Activated gamma-delta T cell treated with anti-CD3 and anti-CD28 coated beads, Interleukin-2, amount 50 U/mL, for 16 hours (primary cell): ENCODE measurements around the gene COX8C.

Source experiments
- DNase-seq: peaks from one replicate; pipeline ENCODE4 v3.0.0-alpha.2; 2020; ENCODE audit warnings: low read depth

Gene COX8C, protein sequence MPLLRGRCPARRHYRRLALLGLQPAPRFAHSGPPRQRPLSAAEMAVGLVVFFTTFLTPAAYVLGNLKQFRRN

GRCh38 chr14:93346926-93347721, at the start of gene COX8C:
TSS of gene COX8C (plus strand) at chr14:93347182. CDS start at chr14:93347269, 87 bp downstream.
- no peak for DNase-seq

DNA sequence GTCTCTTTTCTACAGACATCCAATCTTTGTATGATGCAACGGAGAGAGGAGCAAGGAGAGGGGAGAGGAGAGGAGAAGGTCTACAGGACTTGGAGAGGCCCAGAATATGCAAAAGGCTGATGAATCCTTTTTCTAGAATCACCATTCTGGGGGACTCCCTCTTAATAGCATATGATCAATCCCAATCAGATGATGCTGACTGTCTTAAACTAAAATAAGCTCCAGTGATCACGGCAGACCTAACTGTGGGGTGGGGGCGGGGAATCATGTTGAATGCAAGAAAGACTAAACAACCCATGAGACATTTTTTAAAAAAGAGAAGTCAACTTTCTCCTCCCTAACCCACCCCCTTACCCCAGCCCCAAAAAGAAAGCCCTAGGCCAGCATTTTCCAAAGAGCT, 47.6 kb upstream of the COX8C start:
- no peak for DNase-seq

DNA sequence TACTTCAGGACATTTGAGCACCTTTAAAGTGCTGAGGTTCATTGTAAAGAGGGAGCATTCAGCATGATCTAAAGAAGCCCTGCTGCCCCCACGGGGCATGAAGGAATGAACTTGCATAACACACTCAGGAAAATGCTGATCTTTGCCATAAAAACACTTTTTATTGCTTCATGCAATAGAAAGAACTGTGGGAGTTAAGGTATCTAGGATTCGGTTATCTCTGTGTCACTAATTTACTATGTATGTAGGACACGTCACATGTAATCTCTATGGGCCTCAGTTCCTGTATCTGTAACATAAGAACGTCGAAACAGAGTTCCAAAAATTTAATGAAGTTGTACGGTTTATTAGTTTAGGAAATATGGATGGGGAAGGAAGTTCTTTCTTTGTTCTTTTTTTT, 47.1 kb upstream of the COX8C start:
- no peak for DNase-seq

DNA sequence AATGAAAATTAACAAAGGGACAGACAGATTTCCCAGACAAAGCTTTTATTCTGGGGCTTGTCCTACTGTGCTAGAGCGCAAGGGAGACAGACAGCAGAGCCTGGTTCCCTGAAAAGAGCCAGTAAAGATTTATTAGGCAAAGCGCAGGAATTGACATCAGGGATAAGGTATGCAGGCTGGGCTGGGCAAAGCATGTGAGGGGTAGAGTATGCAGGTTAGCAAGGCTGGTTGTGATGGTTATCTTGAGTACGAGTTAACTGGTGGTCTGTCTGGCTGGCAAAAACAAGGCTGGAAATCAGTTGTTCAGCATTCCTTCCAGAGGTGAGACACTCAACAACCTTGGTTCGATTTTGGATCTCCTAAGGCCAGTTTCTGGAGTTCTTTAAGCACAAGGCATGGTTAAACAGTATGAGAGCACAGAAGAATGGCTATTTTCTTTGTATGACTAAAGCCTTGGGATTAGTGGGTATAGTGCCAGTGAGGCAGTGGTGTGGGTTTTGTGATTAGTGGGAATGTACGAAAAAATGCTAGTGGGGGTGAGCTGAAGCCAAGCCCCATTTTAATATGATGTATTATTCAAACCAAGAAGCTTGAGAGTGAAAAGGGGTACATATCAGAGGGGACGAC, 45.0 kb upstream of the COX8C start:
- no peak for DNase-seq

DNA sequence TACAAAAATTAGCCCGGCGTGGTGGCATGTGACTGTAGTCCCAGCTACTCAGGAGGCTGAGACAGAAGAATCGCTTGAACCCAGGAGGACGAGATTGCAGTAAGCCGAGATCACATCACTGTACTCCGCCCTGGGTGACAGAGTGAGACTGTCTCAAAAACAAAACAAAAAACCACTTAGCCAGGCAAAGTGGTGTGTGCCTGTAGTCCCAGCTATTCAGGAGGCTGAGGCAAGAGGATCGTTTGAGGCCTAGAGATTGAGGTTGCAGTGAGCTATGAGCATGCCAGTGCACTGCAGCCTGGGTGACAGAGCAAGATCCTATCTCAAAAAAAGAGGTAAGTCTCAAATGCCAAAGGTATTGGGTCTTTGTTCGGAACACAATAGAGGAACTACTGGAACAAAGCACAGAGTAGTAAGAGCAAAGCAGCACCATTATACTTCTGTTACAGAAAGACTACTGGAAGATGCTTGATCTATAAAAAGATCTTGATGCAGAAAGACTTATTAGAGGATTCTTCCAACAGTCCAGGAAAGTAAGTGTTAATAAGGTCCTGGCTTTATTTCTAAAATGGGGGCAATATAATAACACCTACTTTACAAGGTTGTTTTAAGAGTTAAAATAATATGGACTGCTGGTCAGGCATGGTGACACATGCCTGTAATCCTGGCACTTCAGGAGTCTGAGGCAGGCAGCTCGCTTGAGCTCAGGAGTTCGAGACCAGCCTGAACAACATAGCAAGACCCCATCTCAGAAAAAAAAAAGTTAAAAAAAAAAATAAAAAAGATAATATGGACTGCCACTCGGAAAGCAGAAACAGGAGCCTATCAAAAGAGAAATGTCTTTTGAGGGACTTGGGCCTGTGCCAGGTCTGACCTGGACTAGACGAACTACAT, 44.0 kb upstream of the COX8C start:
- no peak for DNase-seq

- no peak for DNase-seq
Measured at GRCh38 chr14:93303659-93304058, 43.3 kb upstream of the COX8C start.

DNA sequence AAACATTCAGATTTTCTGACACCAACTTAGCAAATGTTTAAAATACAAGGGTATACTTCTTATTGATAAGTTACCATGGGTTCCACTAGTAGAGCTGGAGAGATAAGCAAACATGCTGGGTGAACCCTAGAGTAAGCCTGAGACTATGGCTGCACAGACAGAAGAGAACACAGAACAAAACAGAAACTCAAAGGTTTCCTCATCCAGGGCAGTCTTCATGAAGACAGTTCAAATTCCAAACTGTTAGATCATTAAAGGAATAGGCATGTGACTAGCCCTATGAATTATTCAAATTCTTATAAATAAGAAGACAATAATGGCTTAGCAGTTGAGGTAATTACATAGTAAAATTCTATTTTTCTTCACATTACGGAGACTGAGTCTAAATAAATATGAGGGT, 42.2 kb upstream of the COX8C start:
- DNase-seq, result no peak

GRCh38 chr14:93305725-93306418, 41.1 kb upstream of the COX8C start:
- no peak for DNase-seq

- no peak for DNase-seq
Measured at GRCh38 chr14:93306812-93307211, 40.2 kb upstream of the COX8C start.

DNA sequence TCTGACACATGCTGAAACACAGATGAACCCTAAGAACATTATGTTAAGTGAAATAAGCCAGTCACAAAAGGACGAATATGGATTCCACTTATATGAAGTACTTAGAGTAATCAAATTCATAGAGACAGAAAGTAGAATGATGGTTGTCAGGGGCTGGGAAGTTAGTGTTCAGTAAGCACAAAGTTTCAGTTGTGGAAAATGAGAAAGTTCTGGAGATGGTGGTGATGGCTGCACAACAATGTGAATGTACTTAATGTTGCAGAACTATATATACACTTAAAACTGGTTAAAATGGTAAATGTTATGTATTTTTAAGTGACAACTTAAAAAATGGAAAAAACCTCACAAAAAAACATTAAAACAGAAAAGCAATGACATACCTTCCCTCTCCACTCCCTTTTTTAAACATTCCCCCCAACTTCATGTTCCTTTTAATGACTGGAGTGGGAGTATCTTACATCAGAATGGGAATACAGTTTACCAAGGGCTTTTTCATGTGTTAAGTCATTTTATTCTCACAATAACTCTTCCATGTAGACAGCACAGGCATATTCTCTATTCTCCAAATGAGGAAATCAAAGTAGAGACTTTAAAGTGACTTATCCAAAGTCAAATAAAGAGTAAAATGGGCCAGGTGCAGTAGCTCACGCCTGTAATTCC, 38.2 kb upstream of the COX8C start:
- DNase-seq, result no peak

GRCh38 chr14:93309427-93309966, 37.5 kb upstream of the COX8C start:
- DNase-seq, result no peak

- no peak for DNase-seq
Measured at GRCh38 chr14:93311082-93311481, 35.9 kb upstream of the COX8C start.

DNA sequence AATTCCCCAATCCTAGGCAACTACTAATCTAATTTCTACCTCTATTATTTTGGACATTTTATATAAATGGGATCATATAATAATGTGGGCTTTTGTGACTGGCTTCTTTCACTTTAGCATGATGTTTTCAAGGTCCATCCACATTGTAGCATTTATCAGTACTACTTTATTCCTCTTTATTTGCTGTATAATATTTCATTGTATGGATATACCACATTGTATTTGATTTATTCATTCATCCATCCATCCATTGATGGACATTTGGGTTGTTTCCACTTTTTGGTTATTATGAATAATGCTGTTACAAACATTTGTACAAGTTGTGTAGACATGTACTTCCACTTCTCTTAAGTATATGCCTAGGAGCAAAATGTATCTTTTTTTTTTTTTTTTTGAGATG, 31.4 kb upstream of the COX8C start:
- no peak for DNase-seq

DNA sequence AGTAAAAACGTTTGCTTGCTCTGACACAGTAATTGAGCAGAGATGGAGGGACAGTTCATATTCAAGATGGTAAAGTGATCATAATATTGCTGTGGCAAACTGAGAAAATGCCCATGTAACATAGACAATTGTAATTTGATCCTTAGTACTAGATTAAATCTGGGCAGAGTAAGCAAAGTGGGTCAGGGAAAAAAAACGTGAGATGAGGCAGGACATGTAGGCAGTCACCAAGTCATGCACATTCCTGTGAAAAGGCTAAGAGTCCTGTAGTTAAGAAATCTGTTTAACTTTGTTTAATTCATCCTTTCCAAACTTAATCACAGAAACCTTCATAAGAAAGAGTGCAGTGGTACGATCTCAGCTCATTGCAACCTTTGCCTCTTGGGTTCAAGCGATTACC, 30.3 kb upstream of the COX8C start:
- no peak for DNase-seq

DNA sequence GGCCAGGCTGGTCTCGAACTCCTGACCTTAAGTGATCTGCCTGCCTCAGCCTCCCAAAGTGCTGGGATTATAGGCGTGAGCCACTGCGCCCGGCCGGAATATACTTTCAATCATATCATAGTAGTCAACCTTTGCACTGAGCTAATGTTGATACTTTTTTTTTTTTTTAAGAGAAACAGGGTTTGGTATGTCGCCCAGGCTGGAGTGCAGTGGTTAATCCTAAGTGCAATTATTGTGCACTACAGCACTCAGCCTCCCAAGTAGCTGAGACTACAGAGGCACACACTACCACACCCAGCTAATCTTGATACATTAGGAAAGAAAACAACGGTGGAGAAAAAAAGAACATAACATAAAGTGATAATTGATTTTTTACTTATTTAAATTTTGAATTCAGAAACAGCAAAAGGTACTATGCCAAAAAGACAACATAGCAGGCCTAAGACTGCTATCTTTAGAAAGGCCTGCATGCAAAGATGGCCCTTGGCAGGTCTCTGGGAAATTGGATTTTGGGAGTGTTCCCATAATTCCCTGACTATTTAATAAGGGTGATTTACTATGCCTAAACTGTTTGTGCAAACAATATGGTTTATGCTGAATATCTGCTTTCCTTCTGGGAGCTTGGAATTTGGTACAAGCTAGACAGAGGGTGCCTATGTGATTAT, 29.6 kb upstream of the COX8C start:
- no peak for DNase-seq

DNA sequence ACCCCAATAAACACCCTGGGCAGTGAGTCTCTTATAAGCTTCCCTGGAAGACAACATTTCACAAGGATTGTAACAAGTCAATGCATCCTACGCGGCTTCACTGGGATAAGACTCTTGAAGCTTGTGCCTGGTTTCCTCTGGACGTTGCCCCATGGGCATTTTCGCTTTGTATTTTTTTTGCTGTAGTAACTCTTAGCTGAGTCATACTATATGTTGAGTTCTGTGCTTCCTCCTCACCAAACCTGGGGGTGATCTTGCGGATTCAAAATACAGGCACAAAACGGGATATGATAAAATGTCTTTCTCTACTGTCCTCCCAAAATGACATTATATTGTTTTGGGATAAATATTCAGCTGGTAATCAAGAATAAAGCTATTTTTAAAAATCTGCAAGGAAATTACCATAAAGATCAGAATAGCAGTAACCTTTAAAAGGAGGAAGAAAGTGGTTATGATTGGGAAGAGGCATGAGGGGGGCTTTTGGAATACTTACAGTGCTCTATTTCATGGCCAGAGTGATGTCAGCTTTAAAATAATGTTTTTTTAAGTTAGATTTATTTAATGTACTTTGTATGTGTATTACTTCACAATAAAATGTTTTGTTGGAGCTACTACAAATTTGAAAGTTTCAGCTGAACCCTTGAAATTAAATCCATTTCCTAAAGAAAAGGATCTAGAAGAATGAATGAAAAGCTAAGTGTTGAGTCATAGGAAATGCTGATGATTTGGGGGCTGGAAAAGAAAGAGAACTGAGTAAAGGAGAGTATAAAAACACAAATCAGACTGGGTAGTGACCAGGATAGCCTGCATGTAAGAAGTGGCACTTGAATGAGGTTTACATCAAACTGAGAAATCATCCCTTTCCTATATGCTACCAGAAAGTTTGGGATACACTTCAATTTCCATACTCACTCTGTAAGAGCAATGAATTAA, 28.8 kb upstream of the COX8C start:
- DNase-seq, result no peak

DNA sequence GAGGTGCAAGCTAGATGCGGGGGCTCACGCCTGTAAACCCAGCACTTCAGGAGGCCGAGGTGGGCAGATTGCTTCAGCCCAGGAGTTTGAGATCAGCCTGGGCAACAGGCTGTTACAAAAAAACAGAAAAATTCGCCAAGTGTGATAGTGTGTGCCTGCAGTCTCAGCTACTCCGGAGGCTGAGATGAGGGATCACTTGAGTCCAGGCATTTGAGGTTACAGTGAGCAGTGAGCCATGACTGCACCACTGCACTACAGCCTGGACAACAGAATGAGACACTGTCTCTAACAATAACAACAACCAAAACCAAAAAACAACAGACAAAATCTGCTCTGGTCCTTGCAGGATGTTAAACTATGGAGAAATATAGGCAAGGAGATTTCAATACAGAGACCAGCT, 28.1 kb upstream of the COX8C start:
- no peak for DNase-seq

DNA sequence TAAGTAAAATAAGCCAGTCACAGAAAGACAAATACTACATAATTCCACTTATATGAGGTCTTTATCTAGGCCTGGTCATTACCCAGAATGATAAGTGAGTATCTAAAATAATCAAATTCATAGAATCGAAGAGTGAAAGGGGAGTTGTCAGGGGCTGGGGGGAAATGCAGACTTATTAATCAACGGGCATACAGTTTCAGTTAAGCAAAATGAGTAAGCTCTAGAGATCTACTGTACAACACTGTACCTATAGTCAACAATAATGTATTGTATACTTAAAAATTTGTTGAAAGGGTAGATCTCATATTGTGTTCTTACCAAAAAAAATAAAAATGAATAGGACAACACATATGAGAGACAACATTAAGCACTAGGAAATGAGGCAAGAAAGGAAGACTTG, 27.5 kb upstream of the COX8C start:
- DNase-seq, result no peak

GRCh38 chr14:93319958-93320357, 27.0 kb upstream of the COX8C start:
- no peak for DNase-seq

- no peak for DNase-seq
Measured at GRCh38 chr14:93320489-93320888, 26.5 kb upstream of the COX8C start.
